PC-3 (cell line): ENCODE measurements around the gene HHATL. TPM values are rescaled to one million over a fixed set of nuclear protein-coding genes. Genes with fewer than 3 reads are reported as not detected.

Experiments
- ATAC-seq: fragments of 200-7000 bp; cut with Tn5 transposase; 2 replicates; pipeline ENCODE4 v1.9.1; 2020; ENCODE audit warnings: mild to moderate bottlenecking, moderate library complexity
- BruUV-seq: library from RNA; stranded (reverse); fragments of 400-500 nt; replicated peaks from 2 replicates; lab custom pipeline; 2021; lab: Mats Ljungman, UMichigan
- CTCF ChIA-PET: fragments of 300-600 bp; sonication (Branson Sonifier 250); formaldehyde crosslinking; loops from one replicate; lab custom pipeline; 2022; ENCODE audit warnings: antibody characterized with exemption; lab: Charles Lee
- POLR2A ChIA-PET: fragments of 300-600 bp; sonication (Branson Sonifier 250); formaldehyde crosslinking; loops from one replicate; lab custom pipeline; 2022; ENCODE audit warnings: antibody characterized with exemption; ENCODE audit not compliant: unreplicated experiment; lab: Charles Lee
- DNase-seq: peaks from one replicate; pipeline ENCODE4 v3.0.0-alpha.2; 2015
- H2AFZ ChIP-seq: fragments of 300-600 bp; sonication (generic); 2 replicates; pipeline ENCODE4 v1.6.0; 2016; ENCODE audit warnings: antibody characterized with exemption, low read length
- H3F3A ChIP-seq: fragments of 300-600 bp; sonication (generic); one replicate; pipeline ENCODE4 v1.6.0; 2017; ENCODE audit warnings: antibody characterized with exemption, low read length, control low read depth, mild to moderate bottlenecking; ENCODE audit not compliant: unreplicated experiment
- H3K27ac ChIP-seq: fragments of 300-600 bp; sonication (generic); 2 replicates; pipeline ENCODE4 v1.5.1; 2016; ENCODE audit warnings: mild to moderate bottlenecking, low read length
- H3K27me3 ChIP-seq: fragments of 300-600 bp; sonication (generic); 2 replicates; pipeline ENCODE4 v1.6.1; 2016; ENCODE audit warnings: low read length, mixed read lengths
- H3K36me3 ChIP-seq: fragments of 300-600 bp; sonication (generic); 2 replicates; pipeline ENCODE4 v1.6.1; 2016; ENCODE audit warnings: low read depth, mixed run types, low read length, mixed read lengths
- H3K4me1 ChIP-seq: fragments of 300-600 bp; sonication (generic); 2 replicates; pipeline ENCODE4 v1.5.1; 2016; ENCODE audit warnings: low read length; ENCODE audit not compliant: insufficient read depth
- H3K4me2 ChIP-seq: fragments of 300-600 bp; sonication (generic); 2 replicates; pipeline ENCODE4 v1.6.0; 2016; ENCODE audit warnings: low read length
- H3K4me3 ChIP-seq: fragments of 300-600 bp; sonication (generic); 2 replicates; pipeline ENCODE4 v1.5.1; 2016; ENCODE audit warnings: mild to moderate bottlenecking, low read length, mixed read lengths
- H3K79me2 ChIP-seq: fragments of 300-600 bp; sonication (generic); 2 replicates; pipeline ENCODE4 v1.6.1; 2017; ENCODE audit warnings: low read length, mixed read lengths
- H3K9ac ChIP-seq: fragments of 300-600 bp; sonication (generic); 2 replicates; pipeline ENCODE4 v1.6.0; 2016; ENCODE audit warnings: mild to moderate bottlenecking, low read length
- H3K9me2 ChIP-seq: fragments of 300-600 bp; sonication (generic); replicated peaks from 2 replicates; pipeline ENCODE4 v1.6.1; 2016; ENCODE audit warnings: mixed run types, low read length, mixed read lengths
- H3K9me3 ChIP-seq: fragments of 300-600 bp; sonication (generic); 2 replicates; pipeline ENCODE4 v1.6.1; 2016; ENCODE audit warnings: low read length, mixed read lengths
- H4K20me1 ChIP-seq: fragments of 300-600 bp; sonication (generic); 2 replicates; pipeline ENCODE4 v1.6.1; 2016; ENCODE audit warnings: low read length, mixed read lengths
- EZH2 ChIP-seq: fragments of 300-600 bp; sonication (generic); IDR thresholded peaks from one replicate; pipeline ENCODE4 v1.6.1; 2017; ENCODE audit warnings: antibody characterized with exemption, mild to moderate bottlenecking, low read length; ENCODE audit not compliant: unreplicated experiment
- EZH2phosphoT487 ChIP-seq: fragments of 300-600 bp; sonication (generic); IDR thresholded peaks from 2 replicates; pipeline ENCODE4 v1.6.1; 2018; ENCODE audit warnings: mild to moderate bottlenecking, antibody characterized with exemption, low read length, borderline replicate concordance
- intact Hi-C: fragments of 100-400 bp; cut with micrococcal nuclease; formaldehyde crosslinking; loops from 2 replicates; pipeline ENCODE4 v1.9.0; 2023
- total RNA-seq: library from RNA; depleted of rRNA; stranded (reverse); fragments of >200 nt; gene quantifications from 2 replicates; pipeline ENCODE4 v1.2.3, GENCODE V29; 2014
- TF ChIP-seq, protein P1 (sequence below): fragments of 300-600 bp; sonication (generic); conservative IDR thresholded peaks from 2 replicates; pipeline ENCODE4 v1.5.1; 2017; ENCODE audit warnings: antibody characterized with exemption, low read depth, mild to moderate bottlenecking, low read length

Gene HHATL
- total RNA-seq, 1 experiment from 2014 or later = not detected

DNA sequence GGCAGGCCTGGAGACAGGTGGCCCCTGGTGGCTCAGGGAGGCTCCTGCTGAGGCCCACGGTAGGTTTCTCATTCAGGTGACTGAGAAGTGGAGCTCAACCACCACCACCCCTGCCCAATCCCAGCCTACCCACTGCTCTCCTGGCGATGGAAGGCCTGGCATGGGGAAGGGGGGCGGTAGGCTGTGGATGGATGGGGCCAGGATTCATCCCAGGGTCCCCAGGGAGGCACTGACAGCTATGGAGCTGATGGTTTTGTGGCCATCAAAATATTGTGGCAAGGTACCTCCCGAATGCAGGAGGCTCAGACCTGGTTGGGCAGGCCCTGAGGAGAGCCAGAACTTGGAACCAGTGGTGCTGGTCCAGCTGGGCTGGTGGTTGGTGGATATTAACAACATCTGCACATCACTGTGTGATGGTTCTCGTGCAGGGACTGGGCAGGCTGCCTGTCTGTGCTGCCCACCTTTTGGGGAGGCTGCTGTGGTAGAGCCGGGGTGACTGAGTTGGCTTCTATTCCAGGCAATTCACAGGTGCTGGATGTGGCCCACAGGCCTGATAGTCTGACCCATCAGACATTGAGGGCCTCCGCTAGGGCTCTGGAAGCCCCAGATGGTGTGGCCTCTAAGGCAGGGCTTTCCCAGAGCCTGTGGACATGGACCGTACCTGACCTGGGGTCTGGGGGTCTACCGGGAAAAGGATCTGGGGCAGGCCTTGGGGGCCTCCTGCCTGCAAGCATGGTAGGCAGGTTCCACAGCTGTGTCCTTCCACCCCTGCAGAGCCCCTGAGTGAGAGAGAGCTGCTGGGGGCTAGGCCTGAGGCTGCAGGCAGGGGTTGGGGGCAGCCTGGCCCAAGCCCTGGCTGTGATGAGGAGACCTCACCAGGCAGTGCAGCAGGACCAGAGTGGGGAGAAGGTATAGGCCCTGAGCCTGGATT lies 45.7 kb downstream of the HHATL start:
- CTCF ChIA-PET = no interaction called here
- BruUV-seq = no TSS peak
- Histone ChIP-seq H3F3A (no peaks in the 10 kb centered on the region), H3K4me2 (no peak overlapping the region), H3K4me1 (peaks cover 18% of the 10 kb centered on the region), H3K36me3 (no peaks in the 10 kb centered on the region), H3K9ac (no peak overlapping the region), H2AFZ (no peak overlapping the region), H3K27me3 (no peaks in the 10 kb centered on the region), H3K79me2 (0 out of 2 replicates have a peak, but pooled peaks cover 8% of the 10 kb centered on the region), H4K20me1 (no peaks in the 10 kb centered on the region), H3K27ac (no peak overlapping the region), H3K9me3 (no peaks in the 10 kb centered on the region), H3K4me3 (no peak overlapping the region), H3K9me2 (no peaks in the 10 kb centered on the region)
- DNase-seq = no peak
- ATAC-seq = no peak
- TF ChIP-seq EZH2 (no peak), EZH2phosphoT487 (no peak)
- TF ChIP-seq, protein P1, sequence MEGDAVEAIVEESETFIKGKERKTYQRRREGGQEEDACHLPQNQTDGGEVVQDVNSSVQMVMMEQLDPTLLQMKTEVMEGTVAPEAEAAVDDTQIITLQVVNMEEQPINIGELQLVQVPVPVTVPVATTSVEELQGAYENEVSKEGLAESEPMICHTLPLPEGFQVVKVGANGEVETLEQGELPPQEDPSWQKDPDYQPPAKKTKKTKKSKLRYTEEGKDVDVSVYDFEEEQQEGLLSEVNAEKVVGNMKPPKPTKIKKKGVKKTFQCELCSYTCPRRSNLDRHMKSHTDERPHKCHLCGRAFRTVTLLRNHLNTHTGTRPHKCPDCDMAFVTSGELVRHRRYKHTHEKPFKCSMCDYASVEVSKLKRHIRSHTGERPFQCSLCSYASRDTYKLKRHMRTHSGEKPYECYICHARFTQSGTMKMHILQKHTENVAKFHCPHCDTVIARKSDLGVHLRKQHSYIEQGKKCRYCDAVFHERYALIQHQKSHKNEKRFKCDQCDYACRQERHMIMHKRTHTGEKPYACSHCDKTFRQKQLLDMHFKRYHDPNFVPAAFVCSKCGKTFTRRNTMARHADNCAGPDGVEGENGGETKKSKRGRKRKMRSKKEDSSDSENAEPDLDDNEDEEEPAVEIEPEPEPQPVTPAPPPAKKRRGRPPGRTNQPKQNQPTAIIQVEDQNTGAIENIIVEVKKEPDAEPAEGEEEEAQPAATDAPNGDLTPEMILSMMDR = no peak
- POLR2A ChIA-PET = no interaction called here
- intact Hi-C loops = no loop called here

DNA sequence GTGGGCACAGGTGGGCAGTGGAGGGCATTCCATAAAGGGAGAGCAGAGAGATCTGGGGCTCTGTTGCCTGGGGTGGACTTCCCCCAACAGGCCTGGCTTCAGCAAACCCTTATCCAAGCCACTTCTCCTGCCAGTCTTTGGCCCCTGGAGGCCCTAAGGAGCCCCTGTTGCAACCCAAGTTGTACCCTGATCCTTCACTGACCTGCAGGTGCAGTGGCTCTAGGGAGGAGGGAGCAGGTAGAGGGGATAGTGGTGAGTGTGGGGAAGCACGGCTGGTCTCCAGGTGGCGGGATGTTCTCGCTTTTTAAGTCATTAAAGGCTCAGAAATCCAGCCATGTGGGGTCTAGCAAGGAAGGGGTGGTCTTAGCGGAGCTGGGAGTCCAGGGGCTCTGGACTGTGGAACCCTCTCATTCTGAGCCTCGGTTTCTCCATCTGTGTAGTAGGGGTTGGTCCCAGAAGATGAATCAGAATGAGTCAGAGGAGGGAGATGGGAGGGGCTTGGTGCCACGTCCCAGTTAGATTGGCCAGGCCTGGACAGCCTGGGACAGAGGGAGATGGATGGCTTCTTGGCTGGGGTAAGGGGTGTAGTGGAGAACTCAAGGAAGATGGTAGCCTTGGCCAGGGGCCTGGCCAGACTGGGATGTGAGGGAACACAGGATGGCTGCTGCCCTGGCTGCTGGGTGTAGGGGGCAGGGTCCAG lies 46.5 kb downstream of the HHATL start:
- Histone ChIP-seq H2AFZ (no peak overlapping the region), H3K4me1 (peaks cover 26% of the 10 kb centered on the region), H3K9me3 (no peaks in the 10 kb centered on the region), H3K27me3 (no peaks in the 10 kb centered on the region), H3K9me2 (no peaks in the 10 kb centered on the region), H3F3A (no peaks in the 10 kb centered on the region), H4K20me1 (no peaks in the 10 kb centered on the region), H3K9ac (no peak overlapping the region), H3K79me2 (0 out of 2 replicates have a peak, but pooled peaks cover 8% of the 10 kb centered on the region), H3K27ac (no peak overlapping the region), H3K36me3 (no peaks in the 10 kb centered on the region), H3K4me2 (no peak overlapping the region), H3K4me3 (no peak overlapping the region)
- intact Hi-C loops = no loop called here
- ChIA-PET CTCF (no interaction called here), POLR2A (no interaction called here)
- DNase-seq (peak; percentile 19), ATAC-seq (no peak)
- no TSS peak for BruUV-seq
- TF ChIP-seq, protein P1 = no peak
- TF ChIP-seq EZH2phosphoT487 = no peak
- no peak for TF ChIP-seq EZH2
